ENCODE data around the gene LRRC7.

Gene LRRC7

DNA sequence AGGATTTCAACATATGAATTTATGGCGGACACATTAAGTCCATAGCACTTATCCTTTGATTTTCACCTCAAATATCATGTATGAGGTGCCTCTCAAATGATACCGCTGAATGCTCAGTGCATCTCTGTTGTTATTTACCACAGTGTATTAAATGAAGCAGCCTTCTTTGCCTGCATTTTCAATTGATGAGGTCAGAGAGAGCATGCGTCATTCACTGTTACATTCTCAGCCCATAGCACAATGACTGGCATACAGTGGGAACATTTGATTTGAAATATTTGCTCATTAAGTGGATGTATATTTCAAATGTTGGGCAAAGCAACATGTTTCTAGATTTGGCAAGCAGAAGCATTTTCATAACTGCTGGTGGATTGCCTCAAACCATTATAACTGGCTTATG, 45.7 kb downstream of the LRRC7 start:
- Mint-ChIP-seq H3K36me3 (ENCODE audit: insufficient read depth) (no peaks in the 10 kb centered on the region), H3K27ac (ENCODE audit: low read depth) (no peak overlapping the region), H3K9me3 (peaks cover 5% of the 10 kb centered on the region), H3K27me3 (no peaks in the 10 kb centered on the region), H3K4me1 (no peaks in the 10 kb centered on the region), H3K4me3 (no peak overlapping the region)
- ATAC-seq (replicated peaks; ENCODE audit: extremely low read depth, poor library complexity, severe bottlenecking) (no peak), DNase-seq (ENCODE audit: low spot score in 2 of 2) (no peak)

GRCh38 chr1:69638673-69639072, 71.0 kb downstream of the LRRC7 start:
- H3K27ac Mint-ChIP-seq (ENCODE audit: low read depth): no peak overlapping the region

DNA sequence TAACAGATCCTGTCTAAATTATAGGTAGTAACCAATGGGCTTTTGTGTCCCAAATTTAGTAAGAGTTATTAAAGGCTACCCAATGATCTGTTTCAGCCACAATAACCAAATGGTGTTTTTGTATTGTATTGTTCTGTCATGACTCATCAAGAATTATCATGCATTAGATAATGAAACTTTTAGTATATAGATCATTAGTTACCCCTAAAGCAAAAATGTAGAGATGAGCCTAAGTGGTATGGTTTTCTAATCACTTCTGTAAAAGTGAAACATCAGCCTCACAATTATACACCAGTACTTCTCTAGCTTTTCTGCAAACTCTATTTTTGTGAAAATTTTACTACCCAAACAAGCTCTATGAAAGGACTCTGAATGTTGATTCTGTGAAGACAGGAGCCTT, 71.4 kb downstream of the LRRC7 start:
- Mint-ChIP-seq H3K27me3 (no peaks in the 10 kb centered on the region), H3K27ac (ENCODE audit: low read depth) (no peak overlapping the region), H3K4me1 (no peaks in the 10 kb centered on the region), H3K4me3 (no peak overlapping the region), H3K9me3 (peaks cover 15% of the 10 kb centered on the region), H3K36me3 (ENCODE audit: insufficient read depth) (no peaks in the 10 kb centered on the region)
- DNase-seq (ENCODE audit: low spot score in 2 of 2) (no peak), ATAC-seq (replicated peaks; ENCODE audit: extremely low read depth, poor library complexity, severe bottlenecking) (no peak)

More at GRCh38 chr1:69638673-69639072, 71.0 kb downstream of the LRRC7 start:
- H3K4me3 Mint-ChIP-seq: no peak overlapping the region
- no peaks in the 10 kb centered on the region for H3K4me1 Mint-ChIP-seq
- ATAC-seq (replicated peaks; ENCODE audit: extremely low read depth, poor library complexity, severe bottlenecking) (no peak), DNase-seq (ENCODE audit: low spot score in 2 of 2) (no peak)
- peaks cover 15% of the 10 kb centered on the region for H3K9me3 Mint-ChIP-seq
- H3K27me3 Mint-ChIP-seq: no peaks in the 10 kb centered on the region
- no peaks in the 10 kb centered on the region for H3K36me3 Mint-ChIP-seq (ENCODE audit: insufficient read depth)

- H3K4me1 Mint-ChIP-seq: no peaks in the 10 kb centered on the region
- DNase-seq (ENCODE audit: low spot score in 2 of 2) (no peak), ATAC-seq (replicated peaks; ENCODE audit: extremely low read depth, poor library complexity, severe bottlenecking) (no peak)
- no peaks in the 10 kb centered on the region for H3K27me3 Mint-ChIP-seq
- H3K4me3 Mint-ChIP-seq: no peak overlapping the region
- H3K36me3 Mint-ChIP-seq (ENCODE audit: insufficient read depth): no peaks in the 10 kb centered on the region
- no peak overlapping the region for H3K27ac Mint-ChIP-seq (ENCODE audit: low read depth)
- peaks cover 7% of the 10 kb centered on the region for H3K9me3 Mint-ChIP-seq
Observed at GRCh38 chr1:69643266-69643665, 75.5 kb downstream of the LRRC7 start.

GRCh38 chr1:69645477-69645876, 77.8 kb downstream of the LRRC7 start:
- Mint-ChIP-seq H3K9me3 (peaks cover 12% of the 10 kb centered on the region), H3K27ac (ENCODE audit: low read depth) (no peak overlapping the region), H3K4me1 (no peaks in the 10 kb centered on the region), H3K4me3 (no peak overlapping the region), H3K36me3 (ENCODE audit: insufficient read depth) (no peaks in the 10 kb centered on the region), H3K27me3 (no peaks in the 10 kb centered on the region)
- ATAC-seq (replicated peaks; ENCODE audit: extremely low read depth, poor library complexity, severe bottlenecking): no peak
- no peak for DNase-seq (ENCODE audit: low spot score in 2 of 2)

GRCh38 chr1:69648486-69648885, 80.8 kb downstream of the LRRC7 start:
- no peak overlapping the region for H3K4me3 Mint-ChIP-seq
- no peaks in the 10 kb centered on the region for H3K4me1 Mint-ChIP-seq
- ATAC-seq (replicated peaks; ENCODE audit: extremely low read depth, poor library complexity, severe bottlenecking) (no peak), DNase-seq (ENCODE audit: low spot score in 2 of 2) (no peak)
- H3K36me3 Mint-ChIP-seq (ENCODE audit: insufficient read depth): no peaks in the 10 kb centered on the region
- H3K27me3 Mint-ChIP-seq: no peaks in the 10 kb centered on the region
- H3K9me3 Mint-ChIP-seq: peaks cover 5% of the 10 kb centered on the region
- H3K27ac Mint-ChIP-seq (ENCODE audit: low read depth): no peak overlapping the region

DNA sequence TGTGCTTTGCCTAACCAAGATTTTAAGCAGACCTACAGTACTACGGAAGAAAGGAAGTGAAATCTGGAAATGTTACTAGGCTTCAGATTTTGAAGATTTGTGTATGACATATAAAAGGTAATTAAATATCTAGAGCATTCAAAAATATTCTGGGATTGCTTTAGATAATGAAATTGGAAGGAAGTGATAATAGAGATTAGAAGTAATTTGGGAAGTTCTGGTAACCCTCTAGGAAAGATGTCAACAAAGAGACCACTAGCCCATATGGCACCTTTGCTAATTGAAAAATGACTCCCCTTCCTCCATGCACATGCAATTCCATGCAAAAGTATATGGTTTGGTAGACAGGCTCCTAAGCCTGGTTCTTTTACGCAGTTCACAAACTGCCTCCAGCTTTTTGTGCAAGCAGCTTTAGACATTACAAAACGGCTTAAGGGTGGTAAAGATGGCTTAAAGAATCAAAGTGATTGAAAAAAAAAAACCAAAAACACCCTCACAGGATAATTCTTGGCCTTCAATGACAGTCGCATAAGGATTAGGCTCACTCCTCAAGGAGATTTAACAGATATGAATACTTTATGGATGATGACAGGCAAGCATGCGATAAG, 81.8 kb downstream of the LRRC7 start:
- Mint-ChIP-seq H3K27ac (ENCODE audit: low read depth) (no peak overlapping the region), H3K9me3 (peaks cover 5% of the 10 kb centered on the region), H3K4me3 (no peak overlapping the region), H3K4me1 (no peaks in the 10 kb centered on the region), H3K36me3 (ENCODE audit: insufficient read depth) (no peaks in the 10 kb centered on the region), H3K27me3 (no peaks in the 10 kb centered on the region)
- no peak for DNase-seq (ENCODE audit: low spot score in 2 of 2)
- no peak for ATAC-seq (replicated peaks; ENCODE audit: extremely low read depth, poor library complexity, severe bottlenecking)

- H3K4me3 Mint-ChIP-seq: no peak overlapping the region
- no peaks in the 10 kb centered on the region for H3K4me1 Mint-ChIP-seq
- H3K27me3 Mint-ChIP-seq: no peaks in the 10 kb centered on the region
- ATAC-seq (replicated peaks; ENCODE audit: extremely low read depth, poor library complexity, severe bottlenecking) (no peak), DNase-seq (ENCODE audit: low spot score in 2 of 2) (no peak)
- H3K9me3 Mint-ChIP-seq: peaks cover 5% of the 10 kb centered on the region
- H3K36me3 Mint-ChIP-seq (ENCODE audit: insufficient read depth): no peaks in the 10 kb centered on the region
- no peak overlapping the region for H3K27ac Mint-ChIP-seq (ENCODE audit: low read depth)
Observed at GRCh38 chr1:69650779-69651178, 83.1 kb downstream of the LRRC7 start.

DNA sequence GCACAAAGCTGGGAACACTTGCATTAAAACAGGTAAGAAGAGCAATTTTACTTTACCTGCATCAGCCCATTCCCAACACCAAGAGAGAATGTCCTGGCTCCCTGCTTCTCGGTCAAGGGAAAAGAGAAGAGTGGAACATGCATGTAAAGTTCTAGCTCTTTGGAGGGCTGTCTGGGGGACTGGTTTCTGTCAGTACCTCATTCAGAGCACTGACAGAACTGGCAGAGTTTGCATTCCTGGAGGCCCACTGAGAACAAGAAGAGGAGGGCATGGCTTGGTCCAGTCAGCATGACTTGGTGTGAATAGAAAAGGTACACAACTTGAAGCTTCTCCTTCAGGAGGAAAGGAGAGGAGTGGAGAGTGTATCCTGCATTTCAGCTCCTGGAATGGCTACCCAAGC, 83.9 kb downstream of the LRRC7 start:
- H3K4me3 Mint-ChIP-seq: no peak overlapping the region
- no peak overlapping the region for H3K27ac Mint-ChIP-seq (ENCODE audit: low read depth)
- peaks cover 5% of the 10 kb centered on the region for H3K9me3 Mint-ChIP-seq
- no peaks in the 10 kb centered on the region for H3K36me3 Mint-ChIP-seq (ENCODE audit: insufficient read depth)
- ATAC-seq (replicated peaks; ENCODE audit: extremely low read depth, poor library complexity, severe bottlenecking) (no peak), DNase-seq (ENCODE audit: low spot score in 2 of 2) (no peak)
- no peaks in the 10 kb centered on the region for H3K27me3 Mint-ChIP-seq
- no peaks in the 10 kb centered on the region for H3K4me1 Mint-ChIP-seq

- H3K27me3 Mint-ChIP-seq: no peaks in the 10 kb centered on the region
- no peaks in the 10 kb centered on the region for H3K4me1 Mint-ChIP-seq
- DNase-seq (ENCODE audit: low spot score in 2 of 2) (no peak), ATAC-seq (replicated peaks; ENCODE audit: extremely low read depth, poor library complexity, severe bottlenecking) (no peak)
- H3K36me3 Mint-ChIP-seq (ENCODE audit: insufficient read depth): no peaks in the 10 kb centered on the region
- no peak overlapping the region for H3K27ac Mint-ChIP-seq (ENCODE audit: low read depth)
- no peak overlapping the region for H3K4me3 Mint-ChIP-seq
- peaks cover 20% of the 10 kb centered on the region for H3K9me3 Mint-ChIP-seq
Observed at GRCh38 chr1:69657971-69658370, 90.2 kb downstream of the LRRC7 start.

- Mint-ChIP-seq H3K27ac (ENCODE audit: low read depth) (no peak overlapping the region), H3K9me3 (peaks cover 31% of the 10 kb centered on the region), H3K4me3 (no peak overlapping the region), H3K4me1 (no peaks in the 10 kb centered on the region), H3K27me3 (no peaks in the 10 kb centered on the region), H3K36me3 (ENCODE audit: insufficient read depth) (no peaks in the 10 kb centered on the region)
- DNase-seq (ENCODE audit: low spot score in 2 of 2) (no peak), ATAC-seq (replicated peaks; ENCODE audit: extremely low read depth, poor library complexity, severe bottlenecking) (no peak)
Observed at GRCh38 chr1:69661686-69662085, 94.0 kb downstream of the LRRC7 start.

- DNase-seq (ENCODE audit: low spot score in 2 of 2): no peak
- no peaks in the 10 kb centered on the region for H3K27me3 Mint-ChIP-seq
- no peak overlapping the region for H3K27ac Mint-ChIP-seq (ENCODE audit: low read depth)
- no peak overlapping the region for H3K4me3 Mint-ChIP-seq
- peaks cover 37% of the 10 kb centered on the region for H3K9me3 Mint-ChIP-seq
- no peak for ATAC-seq (replicated peaks; ENCODE audit: extremely low read depth, poor library complexity, severe bottlenecking)
- no peaks in the 10 kb centered on the region for H3K36me3 Mint-ChIP-seq (ENCODE audit: insufficient read depth)
- no peaks in the 10 kb centered on the region for H3K4me1 Mint-ChIP-seq
Observed at GRCh38 chr1:69662321-69662720, 94.6 kb downstream of the LRRC7 start.

DNA sequence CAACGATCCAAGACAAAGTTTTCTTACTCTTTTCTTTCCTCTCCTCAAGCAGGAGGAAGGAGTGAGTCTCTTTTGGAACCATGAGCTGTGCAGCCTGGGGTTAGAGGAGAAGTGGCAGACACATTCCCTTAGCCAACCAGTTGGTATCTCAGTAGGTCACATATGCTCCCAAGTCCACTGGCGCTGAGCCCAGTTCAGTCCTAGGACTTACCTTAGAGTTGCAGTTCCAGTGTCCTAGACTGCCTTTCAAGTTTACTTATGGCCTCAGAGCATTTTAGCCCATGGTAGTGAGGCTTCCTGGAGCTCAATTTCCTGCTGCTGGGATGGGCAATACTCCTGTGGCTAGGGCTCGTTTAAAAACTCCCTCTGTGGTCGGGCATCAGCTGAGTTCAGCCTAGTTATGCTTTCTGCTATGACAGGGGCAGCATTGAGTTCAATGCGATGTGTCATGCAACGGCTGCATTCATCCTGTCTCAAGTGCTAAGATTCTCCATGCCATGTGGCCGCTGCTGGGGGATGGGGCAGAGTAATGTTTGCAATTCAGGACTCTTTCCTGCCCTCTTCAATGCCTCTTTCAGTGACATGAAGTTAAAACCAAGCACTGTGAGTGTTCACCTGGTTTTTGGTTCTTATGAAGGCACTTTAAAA, 103.8 kb downstream of the LRRC7 start:
- no peak overlapping the region for H3K27ac Mint-ChIP-seq (ENCODE audit: low read depth)
- H3K4me3 Mint-ChIP-seq: no peak overlapping the region
- H3K36me3 Mint-ChIP-seq (ENCODE audit: insufficient read depth): peaks cover 2% of the 10 kb centered on the region
- DNase-seq (ENCODE audit: low spot score in 2 of 2) (no peak), ATAC-seq (replicated peaks; ENCODE audit: extremely low read depth, poor library complexity, severe bottlenecking) (no peak)
- H3K9me3 Mint-ChIP-seq: peaks cover 21% of the 10 kb centered on the region
- H3K27me3 Mint-ChIP-seq: no peaks in the 10 kb centered on the region
- H3K4me1 Mint-ChIP-seq: no peaks in the 10 kb centered on the region
